Bronchial epithelial cell (primary cell): ENCODE results near the gene USB1. TPM values are rescaled to one million over a fixed set of nuclear protein-coding genes. Genes with fewer than 3 reads are reported as not detected.
A peak's percentile ranks its signal among the peaks of the same experiment; 100 is the strongest.

Experiments
- DNase-seq: peaks from one replicate; pipeline ENCODE4 v3.0.0-alpha.2; 2010; ENCODE audit warnings: low read depth
- FAIRE-seq: peaks from 2 replicates; lab custom pipeline; 2011; peaks lifted over from hg19 to GRCh38; lab: Jason Lieb, UNC
- H3K27me3 ChIP-seq: 2 replicates; pipeline ENCODE4 v1.5.1; 2011; ENCODE audit warnings: low read length; ENCODE audit not compliant: control insufficient read depth, insufficient read depth
- H3K36me3 ChIP-seq: 2 replicates; pipeline ENCODE4 v1.5.1; 2011; ENCODE audit warnings: low read length; ENCODE audit not compliant: control insufficient read depth, insufficient read depth
- H3K4me3 ChIP-seq: 2 replicates; pipeline ENCODE4 v1.5.1; 2011; ENCODE audit warnings: mild to moderate bottlenecking, low read depth, low read length, control low read depth
- CTCF ChIP-seq: IDR thresholded peaks from 2 replicates; pipeline ENCODE4 v1.5.1; 2011; ENCODE audit warnings: mild to moderate bottlenecking, moderate library complexity, low read length, control low read depth, inconsistent platforms; ENCODE audit not compliant: insufficient read depth, severe bottlenecking
- total RNA-seq: library from RNA; depleted of rRNA; stranded (reverse); fragments of >200 nt; gene quantifications from 2 replicates; pipeline ENCODE4 v1.2.1, GENCODE V29; 2014

The USB1 gene
- total RNA-seq, 1 donor from 2014 or later, result 29.5 TPM

- no peaks in the 10 kb centered on the region for H3K36me3 ChIP-seq
- DNase-seq, result no peak
- TF ChIP-seq CTCF, result no peak
- H3K27me3 ChIP-seq, result peaks cover 1% of the 10 kb centered on the region
- no peak overlapping the region for H3K4me3 ChIP-seq
- peak; percentile 23 for FAIRE-seq
Measured at GRCh38 chr16:58054289-58054688, 53.1 kb downstream of the USB1 start.

- no peak overlapping the region for H3K4me3 ChIP-seq
- no peak for DNase-seq
- TF ChIP-seq CTCF, result no peak
- FAIRE-seq, result no peak
- H3K27me3 ChIP-seq, result no peaks in the 10 kb centered on the region
- no peaks in the 10 kb centered on the region for H3K36me3 ChIP-seq
Measured at GRCh38 chr16:58056580-58056979, 55.4 kb downstream of the USB1 start.

- DNase-seq (no peak), FAIRE-seq (no peak)
- H3K4me3 ChIP-seq, result no peak overlapping the region
- no peaks in the 10 kb centered on the region for H3K36me3 ChIP-seq
- no peak for TF ChIP-seq CTCF
- H3K27me3 ChIP-seq, result no peaks in the 10 kb centered on the region
Measured at GRCh38 chr16:58057121-58057520, 55.9 kb downstream of the USB1 start.

- Histone ChIP-seq H3K4me3 (no peak overlapping the region), H3K27me3 (no peaks in the 10 kb centered on the region), H3K36me3 (no peaks in the 10 kb centered on the region)
- FAIRE-seq (no peak), DNase-seq (no peak)
- TF ChIP-seq CTCF, result no peak
Measured at GRCh38 chr16:58057784-58058183, 56.6 kb downstream of the USB1 start.

- DNase-seq (no peak), FAIRE-seq (no peak)
- no peak overlapping the region for H3K4me3 ChIP-seq
- H3K27me3 ChIP-seq, result no peaks in the 10 kb centered on the region
- no peak for TF ChIP-seq CTCF
- no peaks in the 10 kb centered on the region for H3K36me3 ChIP-seq
Measured at GRCh38 chr16:58062821-58063220, 61.6 kb downstream of the USB1 start.

- Histone ChIP-seq H3K4me3 (no peak overlapping the region), H3K36me3 (no peaks in the 10 kb centered on the region), H3K27me3 (no peaks in the 10 kb centered on the region)
- FAIRE-seq (no peak), DNase-seq (no peak)
- TF ChIP-seq CTCF, result no peak
Measured at GRCh38 chr16:58063377-58064076, 62.3 kb downstream of the USB1 start.
